Erythroblast (primary cell): ENCODE results near the gene SEPTIN10.

Experiments
- GATA1 ChIP-seq: IDR thresholded peaks from 2 replicates; pipeline ENCODE4 v1.6.1; 2011; ENCODE audit warnings: low read depth, mild to moderate bottlenecking, control low read depth, low read length, moderate library complexity
- POLR2A ChIP-seq: IDR thresholded peaks from 2 replicates; pipeline ENCODE4 v1.6.1; 2011; ENCODE audit warnings: mild to moderate bottlenecking, low read length

DNA sequence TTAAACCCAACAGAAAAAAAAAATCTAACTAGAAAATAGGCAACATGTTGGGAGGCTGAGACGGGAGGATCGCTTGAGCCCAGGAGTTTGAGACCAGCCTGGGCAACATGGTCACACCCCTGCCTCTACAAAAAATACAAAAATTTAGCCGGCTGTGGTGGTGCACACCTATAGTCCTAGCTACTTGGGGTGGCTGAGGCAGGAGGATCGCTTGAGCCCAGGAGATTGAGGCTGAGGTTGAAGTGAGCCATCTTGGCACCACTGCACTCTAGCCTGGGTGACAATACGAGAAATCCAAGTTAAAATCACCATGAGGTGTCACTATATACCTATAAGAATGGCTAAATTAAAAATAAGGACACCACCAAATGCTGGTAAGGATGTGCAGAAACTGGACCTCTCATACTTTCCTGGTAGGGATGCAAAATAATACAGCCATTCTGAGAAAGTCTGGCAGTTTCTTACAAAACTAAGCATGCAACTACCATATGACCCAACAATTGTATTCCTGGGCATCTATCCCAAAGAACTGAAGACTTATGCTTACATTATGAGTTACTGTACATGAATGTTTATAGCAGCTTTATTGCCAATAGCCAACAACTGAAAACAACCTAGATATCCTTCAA, 2.2 kb downstream of the SEPTIN10 start:
- TF ChIP-seq POLR2A (no peak), GATA1 (no peak)
